Retinal pigment epithelial cell (primary cell): ENCODE measurements around the gene UBASH3A.

Experiments
- DNase-seq: peaks from one replicate; pipeline ENCODE4 v3.0.0-alpha.2; 2010; ENCODE audit warnings: low read depth
- H3K4me3 ChIP-seq: 2 replicates; pipeline ENCODE4 v1.5.1; 2011; ENCODE audit warnings: mild to moderate bottlenecking, low read length, control low read depth, moderate library complexity
- CTCF ChIP-seq: conservative IDR thresholded peaks from 2 replicates; pipeline ENCODE4 v1.5.1; 2011; ENCODE audit warnings: low read depth, low read length, control low read depth, inconsistent platforms

Gene UBASH3A

GRCh38 chr21:42396799-42397745 lies 6.6 kb upstream of the UBASH3A start:
- H3K4me3 ChIP-seq: no peak overlapping the region
- no peak for DNase-seq
- no peak for TF ChIP-seq CTCF

- no peak for DNase-seq
- TF ChIP-seq CTCF: no peak
- H3K4me3 ChIP-seq: no peak overlapping the region
Observed at GRCh38 chr21:42397746-42398394, 5.8 kb upstream of the UBASH3A start.

GRCh38 chr21:42398436-42399028 lies 5.2 kb upstream of the UBASH3A start:
- TF ChIP-seq CTCF: no peak
- no peak overlapping the region for H3K4me3 ChIP-seq
- no peak for DNase-seq

GRCh38 chr21:42400525-42400924 lies 3.2 kb upstream of the UBASH3A start:
- H3K4me3 ChIP-seq: no peak overlapping the region
- TF ChIP-seq CTCF: no peak
- no peak for DNase-seq

- TF ChIP-seq CTCF: no peak
Observed at GRCh38 chr21:42401154-42401553, 2.5 kb upstream of the UBASH3A start.

GRCh38 chr21:42401820-42402251 lies 1.9 kb upstream of the UBASH3A start:
- no peak overlapping the region for H3K4me3 ChIP-seq
- no peak for TF ChIP-seq CTCF

More at GRCh38 chr21:42401154-42401553, 2.5 kb upstream of the UBASH3A start:
- DNase-seq: no peak
- H3K4me3 ChIP-seq: no peak overlapping the region

More at GRCh38 chr21:42401820-42402251, 1.9 kb upstream of the UBASH3A start:
- DNase-seq: no peak
